Kidney capillary endothelial cell (primary cell): ENCODE measurements around the gene GNG7.
"Not testable (repeated sequence)": the region's sequence is repeated elsewhere in the genome, so short reads cannot be mapped to it uniquely, and the experiment has no call there.

Experiments
- DNase-seq: peaks from one replicate; pipeline ENCODE4 v3.0.0-alpha.2; 2018; ENCODE audit warnings: low spot score

The GNG7 gene

GRCh38 chr19:2575734-2576481 is 126.6 kb downstream of the GNG7 start:
- no peak for DNase-seq

DNA sequence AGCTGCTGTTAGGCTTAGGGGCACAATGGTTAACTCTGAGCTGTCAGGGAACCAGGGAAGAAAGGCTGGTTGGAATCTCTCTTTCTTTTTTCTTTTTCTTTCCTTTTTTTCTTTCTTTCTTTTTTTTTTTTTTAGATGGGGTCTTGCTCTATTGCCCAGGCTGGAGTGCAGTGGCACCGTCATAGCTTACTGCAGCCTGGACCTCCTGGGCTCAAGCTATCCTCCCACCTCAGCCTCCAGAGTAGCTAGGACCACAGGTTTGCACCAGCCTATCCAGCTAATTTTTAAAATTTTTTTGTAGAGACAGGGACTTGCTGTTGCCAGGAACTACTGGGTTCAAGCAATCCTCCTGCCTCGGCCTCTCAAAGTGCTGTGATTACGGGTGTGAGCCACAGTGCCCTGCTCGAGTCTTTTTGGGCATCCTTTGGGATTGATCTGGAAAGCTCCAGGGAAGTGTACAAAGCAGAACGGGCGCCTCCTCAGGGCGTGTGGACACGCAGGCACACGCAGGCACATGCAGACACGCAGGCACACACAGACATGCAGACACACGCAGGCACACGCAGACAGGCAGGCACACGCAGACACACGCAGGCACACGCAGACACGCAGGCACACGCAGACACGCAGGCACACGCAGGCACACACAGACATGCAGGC is 127.4 kb downstream of the GNG7 start:
- DNase-seq = no peak

DNA sequence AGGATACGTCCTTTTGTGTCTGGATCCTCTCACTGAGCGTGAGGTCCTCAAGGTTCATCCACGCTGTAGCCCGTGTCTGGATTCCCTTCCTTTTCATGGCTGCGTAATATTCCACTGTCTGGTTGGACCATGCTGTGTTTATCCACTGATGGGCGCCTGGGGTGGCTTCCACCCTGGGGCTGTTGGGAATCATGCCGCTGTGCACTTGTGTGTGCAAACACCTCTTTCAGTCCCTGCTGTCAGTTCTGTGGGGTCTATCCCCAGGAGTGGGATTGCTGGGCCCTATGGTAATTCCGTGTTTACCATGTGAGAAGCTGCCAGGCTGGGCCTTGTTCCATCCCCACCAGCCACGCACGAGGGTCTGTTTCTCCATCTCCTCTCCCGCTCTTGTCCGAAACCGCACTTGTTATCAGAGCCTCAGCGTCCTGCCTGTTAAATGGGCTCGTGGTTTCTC is 128.0 kb downstream of the GNG7 start:
- DNase-seq = no peak

- no peak for DNase-seq
Observed at GRCh38 chr19:2573916-2574315, 128.6 kb downstream of the GNG7 start.

- not testable (repeated sequence) for DNase-seq
Observed at GRCh38 chr19:2572152-2572551, 130.3 kb downstream of the GNG7 start.

GRCh38 chr19:2569596-2570465 is 132.7 kb downstream of the GNG7 start:
- no peak for DNase-seq

DNA sequence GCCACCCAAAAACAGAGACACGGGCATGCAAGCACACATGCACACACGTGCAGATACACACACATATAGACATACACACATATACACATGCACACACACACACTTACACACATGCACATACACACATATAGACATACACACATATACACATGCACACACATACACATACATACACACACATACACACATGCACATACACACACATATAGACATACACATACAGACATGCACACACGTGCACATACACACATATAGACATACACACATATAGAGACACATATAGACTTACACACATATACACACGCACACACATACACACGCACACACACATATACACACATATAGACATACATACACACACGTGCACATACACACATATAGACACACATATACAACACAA is 134.5 kb downstream of the GNG7 start:
- no peak for DNase-seq

DNA sequence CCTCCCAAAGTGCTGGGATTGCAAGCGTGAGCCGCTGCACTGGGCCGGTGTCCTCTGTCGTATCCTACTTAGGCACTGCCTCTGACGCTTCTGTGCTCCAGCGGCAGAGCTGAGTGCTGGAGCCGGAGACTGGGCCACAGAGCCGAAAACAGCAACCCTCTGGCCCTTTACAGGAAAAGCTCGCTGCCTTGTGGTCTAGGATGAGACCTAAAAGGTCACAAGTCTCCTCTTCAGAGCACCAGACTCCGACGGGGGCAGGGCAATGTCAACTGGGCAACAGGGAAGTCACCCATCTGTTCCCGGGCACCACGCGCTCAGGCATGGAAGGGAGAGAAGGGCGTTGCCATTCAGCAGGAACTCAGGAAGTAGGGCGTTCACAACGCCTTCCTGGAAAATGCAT is 134.9 kb downstream of the GNG7 start:
- DNase-seq = no peak

DNA sequence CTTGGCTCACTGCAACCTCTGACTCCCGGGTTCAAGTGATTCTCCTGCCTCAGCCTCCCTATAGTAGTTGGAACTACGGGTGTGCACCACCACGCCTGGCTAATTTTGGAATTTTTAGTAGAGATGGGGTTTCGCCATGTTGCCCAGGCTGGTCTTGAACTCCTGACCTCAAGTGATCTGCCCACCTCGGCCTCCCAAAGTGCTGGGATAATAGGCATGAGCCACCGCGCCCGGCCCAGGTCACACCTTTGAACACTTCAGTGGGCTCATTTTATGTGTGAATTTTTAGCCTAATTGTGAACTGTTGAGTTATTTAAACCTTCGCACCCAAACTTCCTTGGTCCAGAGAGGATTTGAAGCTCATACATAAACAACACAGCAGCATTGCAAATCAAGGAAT is 138.9 kb downstream of the GNG7 start:
- not testable (repeated sequence) for DNase-seq

DNA sequence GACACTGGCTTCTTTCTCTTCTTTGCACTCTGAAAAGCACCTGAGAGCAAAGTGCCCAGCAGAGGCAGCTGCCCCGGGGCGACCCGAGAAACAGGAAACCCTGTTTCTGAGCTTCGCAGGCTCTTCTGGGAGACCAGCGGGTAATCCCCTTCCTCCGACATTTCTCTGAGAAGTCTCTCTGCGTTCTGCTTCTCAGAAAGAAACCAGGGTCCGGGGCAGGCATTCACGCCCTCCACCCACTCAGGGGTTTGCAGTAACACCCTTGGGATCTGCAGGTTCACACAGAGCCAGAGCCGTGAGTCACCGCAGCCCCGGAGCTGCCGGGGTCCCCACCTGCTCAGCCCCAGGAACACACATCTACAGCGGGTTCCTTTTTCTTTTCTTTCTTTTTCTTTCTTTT is 140.6 kb downstream of the GNG7 start:
- DNase-seq = no peak

DNA sequence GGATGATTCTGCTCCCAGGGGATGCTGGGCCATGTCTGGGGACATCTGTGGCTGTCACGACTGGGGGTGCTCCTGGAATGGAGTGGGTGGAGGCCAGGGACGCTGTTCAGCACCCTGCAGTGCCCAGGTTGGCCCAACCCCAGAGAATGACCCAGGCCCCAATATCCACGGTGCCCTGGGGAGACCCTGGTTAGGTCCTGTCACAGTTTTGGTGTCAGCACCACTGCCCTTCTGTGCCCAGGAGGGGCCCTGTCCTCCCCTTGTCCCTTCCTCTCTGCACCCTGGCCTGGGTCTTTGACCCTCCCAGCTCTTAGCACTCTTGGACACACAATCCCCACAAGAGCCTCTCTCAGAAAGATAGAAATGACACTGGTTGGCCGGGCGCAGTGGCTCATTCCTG is 141.3 kb downstream of the GNG7 start:
- no peak for DNase-seq

- no peak for DNase-seq
Observed at GRCh38 chr19:2560369-2560768, 142.1 kb downstream of the GNG7 start.

- no peak for DNase-seq
Observed at GRCh38 chr19:2558543-2558942, 144.0 kb downstream of the GNG7 start.

GRCh38 chr19:2558131-2558530 is 144.4 kb downstream of the GNG7 start:
- DNase-seq = not testable (repeated sequence)

GRCh38 chr19:2557093-2557440 is 145.4 kb downstream of the GNG7 start:
- DNase-seq = no peak

GRCh38 chr19:2556221-2557092 is 146.0 kb downstream of the GNG7 start:
- no peak for DNase-seq

GRCh38 chr19:2555422-2556220 is 146.9 kb downstream of the GNG7 start:
- no peak for DNase-seq

- DNase-seq = no peak
Observed at GRCh38 chr19:2554856-2555255, 147.6 kb downstream of the GNG7 start.

- DNase-seq = no peak
Observed at GRCh38 chr19:2553510-2553909, 149.0 kb downstream of the GNG7 start.

DNA sequence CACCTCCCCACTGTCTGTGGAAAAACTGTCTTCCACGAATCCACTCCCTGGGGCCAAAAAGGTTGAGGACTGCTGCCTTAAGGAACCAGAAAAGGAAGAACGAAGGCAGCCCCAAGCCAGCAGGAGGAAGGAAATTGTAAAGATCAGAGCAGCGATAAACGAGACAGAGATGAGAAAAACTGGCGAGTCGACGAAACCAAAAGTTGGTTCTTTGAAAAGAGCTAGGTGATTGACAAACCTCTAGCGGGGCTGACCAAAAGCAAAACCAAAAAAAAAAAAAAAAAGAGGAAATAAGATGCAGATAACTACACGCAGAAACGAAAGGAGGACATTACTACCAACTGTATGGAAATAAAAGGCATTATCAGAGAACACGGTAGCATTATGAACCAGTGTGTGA is 149.6 kb downstream of the GNG7 start:
- DNase-seq = no peak

GRCh38 chr19:2551864-2552185 is 150.7 kb downstream of the GNG7 start:
- DNase-seq = no peak
